HEK293 (cell line): ENCODE measurements around the gene CLIC4.
"Not testable (repeated sequence)": the region's sequence is repeated elsewhere in the genome, so short reads cannot be mapped to it uniquely, and the experiment has no call there.

Experiments used
- CTCF ChIA-PET: fragments of 350-600 bp; formaldehyde crosslinking; extraction: SDS; loops from one replicate; lab custom pipeline; 2021; ENCODE audit warnings: antibody characterized with exemption; lab: Yijun Ruan, JAX
- POLR2A ChIA-PET: fragments of 300-600 bp; formaldehyde crosslinking; extraction: SDS; loops from one replicate; lab custom pipeline; 2020; ENCODE audit warnings: antibody characterized with exemption, inconsistent platforms; lab: Yijun Ruan, JAX
- H3K27ac ChIP-seq: fragments of 200-500 bp; sonication (Bioruptor generic); 2 replicates; pipeline ENCODE4 v1.5.1; 2014; ENCODE audit warnings: low read depth, low read length, control low read depth, inconsistent platforms; ENCODE audit errors: extremely low read depth
- H3K36me3 ChIP-seq, 2 experiments: fragments of 200-500 bp in 1 of 2; sonication (Bioruptor generic) in 1 of 2; 1 replicate in 1 of 2; 2 replicates in 1 of 2; pipeline ENCODE4 v1.5.1; 2014 to 2017; ENCODE audit warnings: inconsistent platforms in 2 of 2, low read length in 2 of 2; ENCODE audit not compliant: control insufficient read depth in 2 of 2, insufficient read depth in 1 of 2
- H3K4me1 ChIP-seq: fragments of 200-500 bp; sonication (Bioruptor generic); 2 replicates; pipeline ENCODE4 v1.5.1; 2014; ENCODE audit warnings: mild to moderate bottlenecking, low read length, inconsistent platforms; ENCODE audit not compliant: control insufficient read depth, insufficient read depth
- H3K4me3 ChIP-seq: 2 replicates; pipeline ENCODE4 v1.5.1; 2011; ENCODE audit warnings: low read depth, mild to moderate bottlenecking, control low read depth, low read length, moderate library complexity
- H3K9me3 ChIP-seq: fragments of 200-500 bp; sonication (Bioruptor generic); 2 replicates; pipeline ENCODE4 v1.5.1; 2014; ENCODE audit warnings: low read depth, low read length, inconsistent platforms; ENCODE audit not compliant: control insufficient read depth, insufficient read depth
- OSR2 ChIP-seq: fragments of 450-650 bp; formaldehyde crosslinking; IDR thresholded peaks from 2 replicates; pipeline ENCODE4 v1.5.1; 2016; ENCODE audit warnings: missing biosample characterization, missing genetic modification characterization
- SP2 ChIP-seq: fragments of 450-650 bp; formaldehyde crosslinking; IDR thresholded peaks from 2 replicates; pipeline ENCODE4 v1.5.1; 2016; ENCODE audit warnings: missing biosample characterization, missing genetic modification characterization
- ZBTB17 ChIP-seq: fragments of 450-650 bp; formaldehyde crosslinking; IDR thresholded peaks from 2 replicates; pipeline ENCODE4 v1.5.1; 2016; ENCODE audit warnings: missing biosample characterization, missing genetic modification characterization
- ZBTB48 ChIP-seq: fragments of 450-650 bp; formaldehyde crosslinking; IDR thresholded peaks from 2 replicates; pipeline ENCODE4 v1.5.1; 2016; ENCODE audit warnings: missing biosample characterization, missing genetic modification characterization
- ZEB2 ChIP-seq: fragments of 450-650 bp; formaldehyde crosslinking; IDR thresholded peaks from 2 replicates; pipeline ENCODE4 v1.5.1; 2016; ENCODE audit warnings: missing biosample characterization, missing genetic modification characterization
- ZNF132 ChIP-seq: fragments of 450-650 bp; formaldehyde crosslinking; IDR thresholded peaks from 2 replicates; pipeline ENCODE4 v1.5.1; 2017; ENCODE audit warnings: missing biosample characterization, missing genetic modification characterization, borderline replicate concordance
- ZNF488 ChIP-seq: fragments of 450-650 bp; formaldehyde crosslinking; IDR thresholded peaks from 2 replicates; pipeline ENCODE4 v1.5.1; 2016; ENCODE audit warnings: missing biosample characterization, missing genetic modification characterization
- ZNF621 ChIP-seq: fragments of 450-650 bp; formaldehyde crosslinking; IDR thresholded peaks from 2 replicates; pipeline ENCODE4 v1.5.1; 2017; ENCODE audit warnings: missing biosample characterization, missing genetic modification characterization
- ZNF660 ChIP-seq: fragments of 450-650 bp; IDR thresholded peaks from 2 replicates; pipeline ENCODE4 v1.5.1; 2018; ENCODE audit warnings: missing biosample characterization, mild to moderate bottlenecking, missing genetic modification characterization
- TF ChIP-seq, protein P1 (sequence below): fragments of 450-650 bp; formaldehyde crosslinking; IDR thresholded peaks from 2 replicates; pipeline ENCODE4 v1.5.1; 2017; ENCODE audit warnings: missing biosample characterization, missing genetic modification characterization
- TF ChIP-seq, protein P2 (sequence below): fragments of 450-650 bp; formaldehyde crosslinking; IDR thresholded peaks from 2 replicates; pipeline ENCODE4 v1.5.1; 2017; ENCODE audit warnings: missing biosample characterization, missing genetic modification characterization
- TF ChIP-seq, protein P3 (sequence below): fragments of 450-650 bp; IDR thresholded peaks from 2 replicates; pipeline ENCODE4 v1.5.1; 2018; ENCODE audit warnings: missing biosample characterization, mild to moderate bottlenecking, missing genetic modification characterization

The CLIC4 gene

DNA sequence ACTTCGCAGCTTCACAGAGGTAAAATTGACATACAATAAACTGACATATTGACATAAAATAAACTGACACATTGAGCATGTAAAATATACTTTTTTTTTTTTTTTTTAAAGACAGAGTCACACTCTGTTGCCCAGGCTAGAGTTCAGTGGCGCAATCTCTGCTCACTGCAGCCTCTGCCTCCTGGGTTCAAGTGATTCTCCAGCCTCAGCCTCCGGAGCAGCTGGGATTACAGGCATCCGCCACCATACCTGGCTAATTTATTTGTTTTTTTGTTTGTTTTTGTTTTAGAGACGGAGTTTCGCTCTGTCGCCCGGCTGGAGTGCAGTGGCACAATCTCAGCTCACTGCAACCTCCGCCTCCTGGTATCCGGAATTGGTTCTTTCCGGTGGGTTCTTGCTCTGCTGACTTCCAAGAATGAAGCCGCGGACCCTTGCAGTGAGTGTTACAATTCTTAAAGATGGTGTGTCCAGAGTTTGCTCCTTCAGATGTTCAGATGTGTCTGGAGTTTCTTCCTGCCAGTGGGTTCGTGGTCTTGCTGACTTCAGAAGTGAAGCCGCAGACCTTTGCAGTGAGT lies 48.4 kb upstream of the CLIC4 start:
- CTCF ChIA-PET = interaction anchor here (0.6 to 4.4 kb wide), 7 partner anchors 8 to 138 kb away, joined by 3 to 22 read pairs (median 4); no protein-coding TSS in a partner anchor
- POLR2A ChIA-PET = interaction anchor here (0.7 to 2.6 kb wide), 3 partner anchors 9 to 737 kb away, joined by 3 to 14 read pairs (median 6); partner anchors contain the start of genes CLIC4 and PNRC2
- Histone ChIP-seq H3K36me3 (no peaks in the 10 kb centered on the region), H3K27ac (no peak overlapping the region), H3K9me3 (no peaks in the 10 kb centered on the region), H3K4me1 (0 out of 2 replicates have a peak, but pooled peaks cover 3% of the 10 kb centered on the region), H3K4me3 (no peak overlapping the region)
- TF ChIP-seq, protein P1, sequence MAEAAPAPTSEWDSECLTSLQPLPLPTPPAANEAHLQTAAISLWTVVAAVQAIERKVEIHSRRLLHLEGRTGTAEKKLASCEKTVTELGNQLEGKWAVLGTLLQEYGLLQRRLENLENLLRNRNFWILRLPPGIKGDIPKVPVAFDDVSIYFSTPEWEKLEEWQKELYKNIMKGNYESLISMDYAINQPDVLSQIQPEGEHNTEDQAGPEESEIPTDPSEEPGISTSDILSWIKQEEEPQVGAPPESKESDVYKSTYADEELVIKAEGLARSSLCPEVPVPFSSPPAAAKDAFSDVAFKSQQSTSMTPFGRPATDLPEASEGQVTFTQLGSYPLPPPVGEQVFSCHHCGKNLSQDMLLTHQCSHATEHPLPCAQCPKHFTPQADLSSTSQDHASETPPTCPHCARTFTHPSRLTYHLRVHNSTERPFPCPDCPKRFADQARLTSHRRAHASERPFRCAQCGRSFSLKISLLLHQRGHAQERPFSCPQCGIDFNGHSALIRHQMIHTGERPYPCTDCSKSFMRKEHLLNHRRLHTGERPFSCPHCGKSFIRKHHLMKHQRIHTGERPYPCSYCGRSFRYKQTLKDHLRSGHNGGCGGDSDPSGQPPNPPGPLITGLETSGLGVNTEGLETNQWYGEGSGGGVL (tag by site-specific recombination) = no peak
- no peak for TF ChIP-seq ZNF132

DNA sequence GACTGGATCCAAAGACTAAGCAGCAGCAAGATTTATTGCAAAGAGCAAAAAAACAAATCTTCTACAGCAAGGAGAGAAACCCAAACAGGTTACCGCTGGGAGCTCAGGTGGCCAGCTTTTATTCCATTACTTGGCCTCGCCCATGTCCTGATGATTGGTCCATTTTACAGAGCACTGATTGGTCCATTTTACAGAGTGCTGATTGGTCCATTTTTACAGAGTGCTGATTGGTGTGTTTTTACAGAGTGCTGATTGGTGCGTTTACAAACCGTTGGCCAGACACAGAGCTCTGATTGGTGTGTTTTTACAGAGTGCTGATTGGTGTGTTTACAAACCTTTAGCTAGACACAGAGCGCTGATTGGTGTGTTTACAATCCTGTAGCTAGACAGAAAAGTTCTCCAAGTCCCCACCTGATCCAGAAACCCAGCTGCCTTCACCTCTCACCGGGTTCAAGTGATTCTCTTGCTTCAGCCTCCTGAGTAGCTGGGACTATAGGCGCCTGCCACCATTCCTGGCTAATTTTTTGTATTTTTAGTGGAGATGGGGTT lies 47.7 kb upstream of the CLIC4 start:
- H3K4me1 ChIP-seq, H3K9me3 ChIP-seq, H3K27ac ChIP-seq: not testable (repeated sequence)
- CTCF ChIA-PET = interaction anchor here (0.9 to 4.4 kb wide), 6 partner anchors 9 to 137 kb away, joined by 3 to 22 read pairs (median 5); no protein-coding TSS in a partner anchor
- POLR2A ChIA-PET = interaction anchor here (2.1 to 2.6 kb wide), 2 partner anchors 8 to 47 kb away, joined by 6 to 14 read pairs; partner anchors contain the start of gene CLIC4
- TF ChIP-seq SP2 (tag by site-specific recombination) = peak; percentile 53
- TF ChIP-seq, all 188 proteins: peak for 1; not testable (repeated sequence) for 187
- not testable (repeated sequence) for H3K4me3 ChIP-seq, H3K36me3 ChIP-seq

GRCh38 chr1:24698326-24698725 lies 46.9 kb upstream of the CLIC4 start:
- not testable (repeated sequence) for H3K4me3 ChIP-seq, H3K36me3 ChIP-seq, H3K4me1 ChIP-seq, H3K9me3 ChIP-seq, H3K27ac ChIP-seq
- ChIA-PET POLR2A (interaction anchor here (0.7 to 2.6 kb wide), 2 partner anchors 47 to 124 kb away, joined by 4 to 14 read pairs; partner anchors contain the start of gene CLIC4), CTCF (interaction anchor here (0.6 to 4.4 kb wide), 4 partner anchors 10 to 172 kb away, joined by 3 to 22 read pairs (median 4); no protein-coding TSS in a partner anchor)
- TF ChIP-seq ZEB2 = 0 out of 2 replicates have a peak, but pooled peaks have one; percentile 25

DNA sequence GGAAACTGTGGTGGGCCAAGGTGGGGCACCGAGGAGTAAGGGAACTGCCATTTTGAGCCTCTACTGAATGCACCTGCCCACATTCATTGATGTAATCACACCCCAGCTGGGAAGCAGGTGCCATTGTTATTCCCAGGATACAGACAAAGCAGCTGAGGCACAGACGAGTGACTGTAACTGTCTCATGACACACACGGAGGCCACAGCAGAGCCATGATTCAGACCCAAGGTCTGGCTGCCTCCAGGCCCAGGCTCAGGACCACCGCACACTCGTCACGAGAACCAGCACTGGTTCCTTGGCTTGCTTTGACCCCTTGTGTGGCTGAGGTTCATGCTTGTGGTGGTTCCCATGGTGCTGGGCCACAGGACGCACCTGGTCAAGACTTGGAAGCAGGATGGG lies 45.6 kb upstream of the CLIC4 start:
- Histone ChIP-seq H3K36me3 (no peaks in the 10 kb centered on the region), H3K9me3 (no peaks in the 10 kb centered on the region), H3K4me1 (peaks cover 3% of the 10 kb centered on the region; the same call in 1 of the 2 replicates), H3K4me3 (no peak overlapping the region), H3K27ac (no peak overlapping the region)
- TF ChIP-seq OSR2 (tag by site-specific recombination) (no peak), ZBTB48 (no peak), ZNF621 (tag by site-specific recombination) (no peak), ZNF660 (tag by site-specific recombination) (no peak), ZNF488 (no peak), ZBTB17 (tag by site-specific recombination) (no peak)
- TF ChIP-seq, protein P2, sequence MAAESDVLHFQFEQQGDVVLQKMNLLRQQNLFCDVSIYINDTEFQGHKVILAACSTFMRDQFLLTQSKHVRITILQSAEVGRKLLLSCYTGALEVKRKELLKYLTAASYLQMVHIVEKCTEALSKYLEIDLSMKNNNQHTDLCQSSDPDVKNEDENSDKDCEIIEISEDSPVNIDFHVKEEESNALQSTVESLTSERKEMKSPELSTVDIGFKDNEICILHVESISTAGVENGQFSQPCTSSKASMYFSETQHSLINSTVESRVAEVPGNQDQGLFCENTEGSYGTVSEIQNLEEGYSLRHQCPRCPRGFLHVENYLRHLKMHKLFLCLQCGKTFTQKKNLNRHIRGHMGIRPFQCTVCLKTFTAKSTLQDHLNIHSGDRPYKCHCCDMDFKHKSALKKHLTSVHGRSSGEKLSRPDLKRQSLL (tag by site-specific recombination) = no peak
- TF ChIP-seq, protein P3, sequence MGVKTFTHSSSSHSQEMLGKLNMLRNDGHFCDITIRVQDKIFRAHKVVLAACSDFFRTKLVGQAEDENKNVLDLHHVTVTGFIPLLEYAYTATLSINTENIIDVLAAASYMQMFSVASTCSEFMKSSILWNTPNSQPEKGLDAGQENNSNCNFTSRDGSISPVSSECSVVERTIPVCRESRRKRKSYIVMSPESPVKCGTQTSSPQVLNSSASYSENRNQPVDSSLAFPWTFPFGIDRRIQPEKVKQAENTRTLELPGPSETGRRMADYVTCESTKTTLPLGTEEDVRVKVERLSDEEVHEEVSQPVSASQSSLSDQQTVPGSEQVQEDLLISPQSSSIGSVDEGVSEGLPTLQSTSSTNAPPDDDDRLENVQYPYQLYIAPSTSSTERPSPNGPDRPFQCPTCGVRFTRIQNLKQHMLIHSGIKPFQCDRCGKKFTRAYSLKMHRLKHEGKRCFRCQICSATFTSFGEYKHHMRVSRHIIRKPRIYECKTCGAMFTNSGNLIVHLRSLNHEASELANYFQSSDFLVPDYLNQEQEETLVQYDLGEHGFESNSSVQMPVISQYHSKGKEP = no peak
- ChIA-PET CTCF (interaction anchor here (0.6 to 4.4 kb wide), 2 partner anchors 11 to 817 kb away, joined by 4 to 22 read pairs; no protein-coding TSS in a partner anchor), POLR2A (interaction anchor here (0.7 to 1.2 kb wide), 2 partner anchors 12 to 534 kb away, joined by 3 to 12 read pairs; no protein-coding TSS in a partner anchor)
